ENCODE results near the gene SPRED2. TPM values are rescaled to one million over a fixed set of nuclear protein-coding genes. Genes with fewer than 3 reads are reported as not detected.
"Not testable (repeated sequence)": the region's sequence is repeated elsewhere in the genome, so short reads cannot be mapped to it uniquely, and the experiment has no call there.

SPRED2 gene
- total RNA-seq, 1 donor from 2014 or later: 8.6 TPM

DNA sequence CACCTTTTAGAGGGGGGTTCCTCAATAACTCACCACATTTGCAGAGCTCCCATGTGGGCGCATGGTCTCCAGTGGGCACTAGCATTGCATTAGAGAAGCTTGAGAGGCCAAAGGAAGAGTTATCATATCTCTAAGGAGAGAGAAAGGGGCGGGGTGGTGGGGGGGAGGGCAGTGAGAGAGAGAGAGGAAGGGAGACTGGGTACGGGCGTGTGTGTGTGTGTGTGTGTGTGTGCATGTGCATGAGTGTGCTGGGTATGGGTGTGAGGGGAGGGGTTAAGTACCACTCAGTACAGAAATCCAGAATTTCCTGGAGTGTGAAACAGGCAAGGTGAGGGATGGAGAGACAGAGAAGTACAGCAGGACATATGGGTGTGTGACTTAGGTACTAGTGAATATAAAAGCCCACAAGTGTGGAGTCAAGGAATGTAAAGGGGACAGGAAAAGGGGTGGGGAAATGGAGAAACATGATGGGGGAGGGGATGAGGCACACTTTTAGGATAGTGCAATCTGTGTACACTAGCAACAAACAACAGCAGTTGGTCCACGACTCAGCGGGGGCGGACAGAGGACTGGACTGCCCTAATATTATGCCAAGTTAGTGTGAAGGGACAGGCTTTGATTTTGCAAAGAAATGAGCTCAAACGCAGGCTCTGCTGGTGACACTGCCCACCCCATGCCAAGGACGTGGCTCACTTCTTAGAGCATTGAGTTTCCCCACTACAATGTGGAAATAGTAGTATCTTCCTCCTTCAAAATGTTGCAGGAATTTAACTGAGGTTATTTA, 91.3 kb downstream of the SPRED2 start:
- no peak for DNase-seq

DNA sequence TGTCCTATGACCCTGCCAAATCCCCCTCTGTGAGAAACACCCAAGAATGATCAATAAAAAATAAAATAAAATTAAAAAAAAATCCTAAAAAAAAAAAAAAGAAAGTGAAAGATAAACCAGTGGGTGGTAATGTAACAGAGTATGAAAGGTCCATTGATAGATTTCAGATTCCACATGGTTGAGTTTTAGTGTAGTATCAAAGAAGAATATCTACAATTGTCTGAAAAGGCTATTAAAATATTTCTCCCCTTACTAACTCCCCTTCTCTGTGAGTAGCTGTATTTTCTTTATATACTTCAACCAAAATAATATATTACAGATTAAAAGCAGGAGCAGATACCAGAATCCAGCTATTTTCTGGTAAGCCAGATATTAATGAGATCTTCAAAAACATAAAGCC, 92.8 kb downstream of the SPRED2 start:
- DNase-seq: no peak

DNA sequence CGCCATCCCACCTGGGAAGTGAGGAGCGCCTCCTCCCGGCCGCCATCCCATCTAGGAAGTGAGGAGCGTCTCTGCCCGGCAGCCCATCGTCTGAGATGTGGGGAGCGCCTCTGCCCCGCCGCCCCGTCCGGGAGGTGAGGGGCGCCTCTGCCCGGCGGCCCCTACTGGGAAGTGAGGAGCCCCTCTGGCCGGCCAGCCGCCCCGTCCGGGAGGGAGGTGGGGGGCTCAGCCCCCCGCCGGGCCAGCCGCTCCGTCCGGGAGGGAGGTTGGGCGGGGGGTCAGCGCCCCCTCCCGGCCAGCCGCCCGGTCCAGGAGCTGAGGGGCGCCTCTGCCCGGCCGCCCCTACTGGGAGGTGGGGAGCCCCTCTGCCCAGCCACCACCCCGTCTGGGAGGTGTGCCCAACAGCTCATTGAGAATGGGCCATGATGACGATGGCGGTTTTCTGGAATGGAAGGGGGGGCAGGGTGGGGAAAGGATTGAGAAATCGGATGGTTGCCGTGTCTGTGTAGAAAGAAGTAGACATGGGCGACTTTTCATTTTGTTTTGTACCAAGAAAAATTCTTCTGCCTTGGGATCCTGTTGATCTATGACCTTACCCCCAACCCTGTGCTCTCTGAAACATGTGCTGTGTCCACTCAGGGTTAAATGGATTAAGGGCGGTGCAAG, 93.4 kb downstream of the SPRED2 start:
- DNase-seq: not testable (repeated sequence)

DNA sequence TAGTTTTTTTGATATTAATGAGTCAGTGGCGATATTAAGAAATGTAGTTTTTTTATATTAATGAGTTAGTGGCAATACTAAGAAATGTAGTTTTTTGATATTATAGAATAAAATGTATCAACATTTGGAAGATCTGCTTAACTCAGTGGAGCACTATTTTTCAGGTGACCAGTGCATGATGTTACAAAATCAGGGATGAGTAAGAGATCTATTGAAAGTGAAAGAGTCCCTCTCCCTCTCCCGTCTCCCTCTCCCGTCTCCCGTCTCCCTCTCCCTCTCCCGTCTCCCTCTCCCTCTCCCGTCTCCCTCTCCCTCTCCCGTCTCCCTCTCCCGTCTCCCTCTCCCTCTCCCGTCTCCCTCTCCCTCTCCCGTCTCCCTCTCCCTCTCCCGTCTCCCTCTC, 94.5 kb downstream of the SPRED2 start:
- not testable (repeated sequence) for DNase-seq

DNA sequence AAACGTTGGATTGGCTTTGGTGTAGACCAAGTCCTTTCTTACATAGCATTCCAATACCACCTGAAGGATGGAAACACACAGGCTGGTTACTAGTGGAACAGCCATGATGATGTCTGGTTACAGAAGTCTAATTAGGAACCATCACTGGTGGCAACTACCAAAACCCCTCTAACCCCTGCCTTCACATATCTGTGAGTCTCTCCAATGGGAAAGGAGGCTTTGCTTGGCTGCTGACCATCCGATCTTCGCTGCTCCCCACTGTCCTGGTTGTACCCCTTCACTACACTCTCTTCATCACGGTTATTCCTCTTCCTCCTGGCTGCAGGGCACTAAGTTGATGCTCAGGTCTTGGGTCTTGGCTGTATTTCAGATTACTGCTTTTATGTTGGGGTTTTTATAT, 97.7 kb downstream of the SPRED2 start:
- DNase-seq: no peak

DNA sequence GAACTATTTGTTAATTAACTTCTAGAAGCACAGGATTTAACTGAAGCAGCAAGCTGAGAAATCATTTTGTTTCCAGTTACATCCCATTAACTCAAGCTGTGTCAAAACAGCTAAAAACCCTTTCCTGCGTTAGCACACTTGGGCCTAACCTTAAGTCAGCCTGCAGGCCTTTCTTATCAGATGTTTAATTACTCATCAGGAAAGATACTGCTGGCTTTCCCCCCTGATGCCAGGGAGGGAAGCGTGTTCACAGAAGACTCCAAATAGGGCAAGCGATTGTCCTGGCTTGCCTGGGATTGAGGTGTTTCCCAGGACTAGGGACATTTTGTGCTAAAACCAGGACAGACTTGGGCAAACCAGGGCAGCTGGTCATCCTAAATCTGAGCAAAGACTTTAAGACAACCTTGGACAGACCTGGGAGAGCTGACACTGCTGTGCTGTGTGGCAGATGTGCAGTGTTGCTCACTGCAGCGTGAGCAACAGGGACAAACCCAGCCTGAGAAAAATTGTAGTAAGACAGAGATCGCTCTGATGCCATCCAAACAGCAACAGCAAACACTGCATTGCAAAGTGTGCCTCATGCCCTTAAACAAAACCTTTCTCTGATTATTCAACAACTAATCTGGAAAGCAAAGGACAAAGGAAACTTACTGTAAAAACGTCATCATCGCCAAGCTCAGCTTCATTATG, 100.9 kb downstream of the SPRED2 start:
- no peak for DNase-seq

DNA sequence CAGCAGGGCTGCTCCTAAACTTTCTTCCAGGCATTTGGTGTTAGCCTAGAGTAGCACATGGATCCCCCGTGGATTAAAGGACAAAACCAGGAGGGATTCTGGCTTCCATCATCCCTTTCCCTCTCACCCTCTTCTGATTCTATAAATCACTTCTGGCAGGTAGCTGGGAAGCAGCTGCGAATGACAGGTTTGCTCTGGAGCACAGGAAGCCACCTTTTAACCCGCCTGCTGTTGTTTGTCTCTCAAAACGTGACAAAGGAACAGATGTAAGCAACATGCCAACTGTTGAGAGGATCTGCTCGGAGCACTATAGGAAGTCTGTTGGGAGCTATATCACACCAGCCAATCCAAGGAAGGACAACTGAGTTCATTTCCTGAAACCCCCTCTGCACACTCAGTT, 102.9 kb downstream of the SPRED2 start:
- DNase-seq: no peak

DNA sequence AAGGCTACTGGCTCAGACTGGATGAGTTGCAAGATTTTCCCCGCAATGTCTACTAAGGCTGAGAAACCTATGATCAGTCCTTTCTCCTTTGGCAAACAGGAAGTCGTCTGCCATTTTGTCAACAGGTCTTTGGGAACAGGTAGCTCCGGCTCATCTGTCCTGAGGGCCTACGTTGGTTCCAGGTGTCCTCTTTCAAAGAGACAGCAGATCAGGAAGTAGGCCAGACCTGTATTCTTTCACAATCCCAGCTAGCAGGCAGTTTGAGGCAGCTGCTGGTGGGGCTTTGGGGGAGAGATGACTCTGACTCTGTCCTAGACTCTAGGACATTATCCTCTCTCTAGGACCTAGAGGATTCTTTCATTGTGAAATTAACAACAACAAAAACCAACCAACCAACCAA, 106.1 kb downstream of the SPRED2 start:
- DNase-seq: no peak

DNA sequence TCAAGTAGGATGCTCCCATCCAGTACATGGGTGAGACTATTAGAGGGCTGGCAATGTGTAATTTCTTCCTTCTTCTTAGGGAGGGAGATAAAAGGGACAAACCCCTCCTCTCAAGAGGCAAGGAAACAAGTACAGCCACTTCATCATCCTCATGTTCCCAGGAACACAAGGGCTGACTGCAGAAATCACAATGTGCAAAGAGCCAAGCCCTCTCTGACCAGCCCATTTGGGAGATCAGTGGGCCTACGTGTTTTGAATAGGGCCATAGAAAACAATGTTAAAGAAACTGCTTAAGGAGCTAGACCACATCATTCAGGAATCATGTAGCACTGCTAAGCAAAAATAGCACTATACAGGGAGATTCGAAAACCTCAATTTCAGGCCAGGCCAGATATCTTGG, 107.3 kb downstream of the SPRED2 start:
- DNase-seq: no peak

DNA sequence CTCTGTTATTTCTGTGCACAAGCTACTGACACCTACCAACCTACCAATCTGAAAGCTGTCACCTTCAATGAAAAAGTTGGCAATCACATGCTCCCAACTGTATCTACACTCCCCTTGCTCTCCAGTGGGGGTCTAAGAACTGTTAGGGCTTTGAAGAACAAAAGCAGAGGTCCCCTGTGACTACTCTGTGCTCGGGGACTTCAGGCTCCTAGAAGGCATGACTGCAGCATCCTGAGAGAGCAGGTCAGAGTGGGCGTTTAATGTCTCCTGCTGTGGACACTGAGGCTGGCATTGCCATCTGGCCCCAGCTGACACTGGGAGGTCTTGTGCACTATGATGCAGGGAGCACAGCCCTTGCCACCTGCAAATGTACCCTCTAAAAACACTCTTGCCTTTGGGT, 111.5 kb downstream of the SPRED2 start:
- DNase-seq: no peak

DNA sequence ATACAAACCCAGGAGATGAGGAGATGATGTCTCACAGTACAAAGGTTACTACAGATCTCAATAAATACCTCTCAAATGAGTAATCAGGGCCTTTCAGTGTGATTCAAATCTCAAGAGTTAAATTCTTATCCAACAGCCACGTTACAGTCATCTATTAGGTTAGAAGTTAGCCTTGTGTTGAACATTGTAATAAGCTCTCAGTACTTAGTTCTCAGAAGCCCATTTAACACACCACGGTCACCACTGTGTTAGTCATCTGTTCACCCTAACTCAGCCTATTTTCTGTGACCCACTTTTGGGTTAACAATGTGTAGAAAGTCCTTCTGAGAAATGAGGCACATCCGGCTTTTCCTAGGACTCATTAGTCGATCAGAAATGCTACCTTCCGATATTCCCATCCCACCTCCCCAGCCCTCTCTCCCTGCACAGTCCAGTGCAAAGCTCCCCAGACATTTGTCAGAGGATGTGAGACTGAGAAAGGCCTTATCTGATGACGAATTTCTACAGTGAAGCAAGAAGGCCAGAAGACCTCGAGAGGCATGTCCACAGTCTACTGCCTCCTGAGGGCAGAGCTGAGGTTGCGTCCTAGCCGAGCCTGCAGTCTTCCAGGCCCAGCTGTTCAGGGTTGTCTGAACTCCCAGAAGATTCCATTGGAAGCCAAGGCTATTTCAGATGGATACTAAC, 112.2 kb downstream of the SPRED2 start:
- no peak for DNase-seq

DNA sequence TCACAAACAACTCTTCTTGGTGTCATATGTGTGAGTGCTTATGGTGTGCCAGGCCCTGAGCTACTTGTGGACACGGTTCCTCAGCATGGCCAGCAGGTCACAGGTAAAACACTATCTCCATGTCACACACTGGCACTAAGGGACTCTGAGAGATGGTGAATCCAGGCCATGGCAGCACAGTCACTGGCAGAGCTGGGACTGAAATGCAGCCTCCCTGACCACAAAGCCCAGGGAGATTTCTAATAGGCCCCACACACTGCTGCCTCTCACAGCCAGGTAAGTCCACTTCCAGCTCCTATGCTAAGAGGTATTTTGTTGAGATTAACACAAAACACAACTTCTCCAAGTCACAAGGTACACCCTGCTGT, 112.7 kb downstream of the SPRED2 start:
- no peak for DNase-seq

DNA sequence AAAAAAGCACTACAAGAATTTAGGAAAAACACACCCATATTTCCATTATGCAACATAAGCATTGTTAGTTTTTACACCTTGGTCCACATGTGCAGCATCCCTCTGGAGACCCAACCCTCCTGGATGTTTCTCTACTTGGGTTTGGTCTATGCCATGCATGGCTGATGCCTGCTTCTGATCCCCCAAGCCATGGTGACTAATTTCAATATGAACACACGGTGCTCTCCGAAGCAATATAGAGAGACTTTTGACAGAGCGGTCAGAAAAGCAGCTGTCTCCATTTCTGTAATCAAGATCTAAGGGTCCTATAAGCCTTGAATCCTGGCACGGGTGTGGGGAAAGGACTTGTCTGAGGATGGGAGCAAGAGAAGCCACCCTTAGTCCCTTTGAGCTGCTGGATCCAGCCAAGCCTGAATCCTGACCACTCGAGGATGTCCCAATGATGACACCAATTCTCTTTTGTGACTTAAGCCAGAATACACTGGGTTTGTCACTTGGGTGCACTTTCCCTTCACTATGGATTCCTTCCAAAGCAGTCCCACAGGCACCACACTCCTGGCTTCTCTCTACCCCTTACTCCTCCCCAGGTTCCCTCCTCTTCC, 113.2 kb downstream of the SPRED2 start:
- DNase-seq: no peak

DNA sequence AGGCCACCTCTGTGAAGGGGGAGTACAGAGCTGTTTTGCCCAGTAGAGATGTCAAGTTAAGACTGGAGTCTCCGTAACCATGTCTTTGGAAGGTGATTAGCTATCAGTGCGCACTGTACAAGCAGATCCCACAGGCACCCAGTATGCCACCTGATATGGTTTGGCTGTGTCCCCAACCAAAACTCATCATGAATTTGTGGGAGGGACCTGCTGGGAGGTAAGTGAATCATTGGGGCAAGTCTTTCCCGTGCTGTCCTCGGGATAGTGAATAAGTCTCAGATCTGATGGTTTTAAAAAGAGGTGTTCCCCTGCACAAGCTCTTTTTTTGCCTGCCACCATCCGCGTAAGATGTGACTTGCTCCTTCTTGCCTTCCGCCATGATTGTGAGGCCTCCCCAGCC, 114.6 kb downstream of the SPRED2 start:
- DNase-seq: no peak

DNA sequence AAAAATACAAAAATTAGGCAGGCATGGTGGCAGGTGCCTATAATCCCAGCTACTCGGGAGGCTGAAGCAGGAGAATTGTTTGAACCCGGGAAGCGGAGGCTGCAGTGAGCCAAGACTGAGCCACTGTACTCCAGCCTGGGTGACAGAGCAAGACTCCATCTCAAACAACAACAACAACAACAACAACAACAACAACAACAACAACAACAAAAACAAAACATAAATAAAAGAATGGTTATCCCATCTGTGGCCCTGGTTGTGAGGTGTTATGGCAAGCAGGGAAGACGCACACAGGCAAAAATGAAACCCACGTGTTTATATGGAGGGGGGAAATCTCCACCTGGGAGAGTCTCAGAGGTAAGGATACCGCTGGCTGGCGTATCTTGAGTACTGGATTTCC, 115.0 kb downstream of the SPRED2 start:
- DNase-seq: not testable (repeated sequence)

DNA sequence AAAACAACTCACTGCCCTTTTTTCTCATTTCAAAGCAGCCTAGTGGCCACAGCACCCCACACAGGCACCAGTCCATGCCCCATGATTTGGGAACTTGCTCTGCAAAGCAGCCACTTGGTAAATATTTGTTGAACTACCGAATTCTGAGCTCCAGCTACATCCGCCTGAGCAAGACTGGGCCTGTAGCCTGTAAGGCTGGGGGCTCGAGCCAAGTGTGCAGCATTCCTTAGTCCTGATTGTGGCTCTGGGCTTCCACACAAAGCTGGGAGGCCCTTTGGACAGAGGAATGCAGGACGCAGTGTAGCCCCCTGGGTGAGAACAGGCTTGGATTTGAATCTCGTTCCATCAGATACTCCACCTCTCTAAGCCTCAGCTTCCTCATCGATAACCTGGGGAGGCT, 116.3 kb downstream of the SPRED2 start:
- no peak for DNase-seq

DNA sequence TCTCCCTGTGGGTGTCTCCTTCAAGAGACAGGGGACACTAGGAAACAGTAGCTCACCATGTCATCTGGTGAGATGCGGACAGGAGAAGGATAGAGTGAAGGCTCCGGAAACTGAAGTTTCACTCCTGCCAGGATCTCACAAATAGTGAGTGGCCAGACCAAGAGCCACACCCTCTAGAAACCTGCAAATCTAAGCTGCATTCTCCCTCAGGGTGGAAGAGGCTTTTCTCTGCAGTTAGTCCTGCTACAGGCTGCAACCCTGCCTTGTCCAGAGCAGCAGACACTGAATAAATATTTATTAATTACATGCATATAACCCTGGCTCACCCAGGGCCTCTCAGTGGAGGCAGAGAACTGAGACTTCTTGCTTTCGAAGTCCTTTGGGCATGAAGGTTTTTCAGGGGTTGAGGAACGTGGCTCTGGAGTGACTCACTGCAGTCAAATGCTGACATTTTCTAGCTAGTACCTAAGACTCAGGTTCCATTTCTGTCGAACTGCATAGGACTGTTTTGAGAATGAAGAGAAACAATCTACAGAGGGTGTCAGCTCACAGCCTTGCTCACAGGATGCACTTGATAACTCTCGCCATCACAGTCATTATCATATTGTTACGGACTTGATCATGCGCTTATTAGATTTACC, 117.5 kb downstream of the SPRED2 start:
- no peak for DNase-seq

DNA sequence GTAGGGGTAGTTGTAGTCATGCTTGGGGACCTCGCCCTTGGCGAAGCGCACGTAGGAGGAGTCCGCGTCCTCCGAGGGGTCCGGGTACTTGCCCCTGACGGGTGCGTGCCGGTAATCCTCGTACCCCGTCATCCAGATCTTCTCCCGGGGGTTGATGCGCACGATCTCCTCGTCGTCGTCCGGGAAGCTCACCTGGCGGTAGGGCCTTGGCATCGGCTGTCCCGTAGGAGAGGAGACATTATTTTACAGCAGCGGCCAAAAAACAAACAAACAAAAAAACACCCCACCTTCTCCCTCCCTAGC, 118.5 kb downstream of the SPRED2 start:
- DNase-seq: no peak

DNA sequence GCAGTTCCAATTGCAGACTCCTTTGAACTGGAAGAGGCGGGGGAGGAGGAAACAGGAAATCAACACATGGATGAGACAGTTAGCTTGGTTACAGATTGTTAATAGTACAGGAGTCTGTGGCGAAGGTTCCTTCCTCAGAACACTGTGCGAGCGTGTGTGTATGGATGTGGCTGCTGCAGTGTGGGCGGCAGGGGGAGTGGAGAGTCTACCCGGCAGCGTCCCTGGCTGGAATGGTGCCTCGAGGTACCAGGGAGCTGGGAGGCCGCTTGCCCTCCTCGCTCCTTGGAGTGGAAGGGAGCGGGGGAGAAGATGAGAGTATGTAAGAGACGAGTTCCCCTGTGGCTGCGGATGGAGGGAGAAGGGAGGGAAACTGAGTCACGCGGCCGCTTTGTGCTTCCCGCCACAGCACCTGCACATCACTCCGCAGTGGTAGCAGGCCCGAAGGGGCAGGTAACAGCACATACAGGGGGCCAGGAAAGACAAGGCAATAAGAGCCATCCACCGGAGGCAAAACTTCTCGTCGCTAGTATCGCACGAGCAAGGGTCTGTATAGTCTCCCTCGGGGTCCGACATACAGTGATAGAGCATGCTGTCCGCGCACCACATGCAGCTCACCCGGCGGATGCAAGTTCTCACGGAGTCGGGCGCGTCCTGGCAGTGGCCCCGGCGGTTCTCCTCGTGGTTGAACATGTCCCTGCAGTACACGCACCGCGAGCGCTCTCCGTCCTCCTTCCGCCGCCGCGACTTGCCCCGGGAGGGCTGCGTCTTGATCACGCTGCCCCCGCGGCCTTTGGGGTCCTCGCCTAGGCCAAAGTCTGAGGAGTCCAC, 119.1 kb downstream of the SPRED2 start:
- DNase-seq: peak; percentile 10

DNA sequence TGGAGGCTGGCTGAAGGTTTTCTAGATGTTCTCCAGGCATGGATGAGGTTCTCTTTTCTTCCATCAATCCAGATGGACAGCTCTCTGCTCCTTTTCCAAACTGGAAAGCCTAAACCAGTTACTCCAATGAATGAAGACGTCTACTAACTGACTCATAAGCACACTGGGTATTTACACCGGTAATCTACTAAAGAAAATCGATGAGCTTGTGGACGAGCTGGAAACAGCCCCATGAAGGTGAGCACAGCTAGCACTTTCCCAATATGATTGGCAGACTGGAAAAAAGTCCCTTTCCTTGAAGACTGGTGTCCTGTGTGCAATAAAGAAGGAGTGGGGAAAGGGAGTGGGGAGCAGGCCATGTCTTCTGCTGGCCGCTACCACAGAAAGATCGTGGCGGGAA, 120.8 kb downstream of the SPRED2 start:
- no peak for DNase-seq

DNA sequence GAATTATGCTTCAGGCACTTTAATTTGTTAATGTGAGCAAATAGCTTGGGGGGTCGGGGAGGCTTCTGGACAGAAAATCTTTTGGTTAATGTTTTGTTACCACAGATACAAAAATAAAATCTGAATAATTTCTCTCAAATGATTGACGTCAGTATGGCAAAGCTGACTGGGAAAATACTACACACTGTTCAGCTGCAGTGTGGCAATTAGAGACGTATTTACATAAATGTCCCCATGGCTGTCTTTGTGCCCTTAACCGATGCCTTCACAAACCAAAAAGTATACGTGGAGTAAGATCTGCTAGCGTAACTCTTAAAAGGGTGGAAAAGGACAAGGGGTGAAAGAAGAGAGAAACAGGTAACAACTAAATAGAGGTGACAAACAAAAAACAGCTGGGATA, 121.3 kb downstream of the SPRED2 start:
- DNase-seq: no peak
